Adrenal gland (tissue), 12 donors: ENCODE results near the gene DUSP14. TPM values are rescaled to one million over a fixed set of nuclear protein-coding genes. Genes with fewer than 3 reads are reported as not detected.
A peak's percentile ranks its signal among the peaks of the same experiment; 100 is the strongest.

Source experiments
- DNase-seq, 7 donors: peaks; one replicate each; pipeline ENCODE4 v3.0.0-alpha.2; 2019 to 2020
- H3K27ac ChIP-seq, 5 donors: fragments of 200-600 bp; sonication (generic) in 4 of 5; 1 replicate in 3 of 5; 2 replicates in 2 of 5; pipeline versions ENCODE4 v1.5.1 to v1.8.0; 2016 to 2020; ENCODE audit warnings: mild to moderate bottlenecking in 1 of 5
- H3K27me3 ChIP-seq: fragments of 200-600 bp; 2 replicates; pipeline ENCODE4 v1.8.0; 2021
- H3K36me3 ChIP-seq, 2 donors: fragments of 200-600 bp; replicated peaks in 1 of 2; 1 replicate in 1 of 2; 2 replicates in 1 of 2; pipeline versions ENCODE4 v1.5.1 to v1.8.0; 2018 to 2022
- H3K4me1 ChIP-seq, 2 donors: fragments of 200-600 bp; replicated peaks in 1 of 2; 1 replicate in 1 of 2; 2 replicates in 1 of 2; pipeline versions ENCODE4 v1.5.1 to v1.8.0; 2018 to 2021
- H3K4me3 ChIP-seq, 4 donors: fragments of 200-600 bp; sonication (generic) in 3 of 4; one replicate each; pipeline ENCODE4 v1.5.1; 2016 to 2018
- H3K9me3 ChIP-seq, 3 donors: fragments of 200-600 bp; sonication (generic) in 1 of 3; replicated peaks in 1 of 3; 1 replicate in 2 of 3; 2 replicates in 1 of 3; pipeline versions ENCODE4 v1.5.1 to v1.8.0; 2016 to 2021
- POLR2A ChIP-seq, 2 donors: fragments of 450-650 bp; IDR thresholded peaks; one replicate each; pipeline ENCODE4 v1.6.1; 2017; ENCODE audit warnings: antibody characterized with exemption in 2 of 2, mild to moderate bottlenecking in 2 of 2, moderate library complexity in 1 of 2
- WGBS, 4 donors: extraction: QIAGEN DNeasy Blood & Tissue Kit in 2 of 4; methylation state at CpG; one replicate each; pipeline versions ENCODE4 v1.1.5 to v1.1.7; 2013 to 2017; 5-methylcytosine and 5-hydroxymethylcytosine counted together
- intact Hi-C, 2 donors: fragments of 100-400 bp; cut with DNase I; formaldehyde crosslinking; loops; one replicate each; pipeline versions ENCODE4 v1.14.1 to v1.15.0; 2022 to 2023
- polyA plus RNA-seq, 3 donors: library from polyadenylated mRNA; stranded (reverse); fragments of 200-250 nt in 2 of 3; fragments of 350-450 nt in 1 of 3; fragmentation: Illumina TruSeq in 1 of 3; extraction: RNeasy Lipid Tissue Mini Kit (QIAGEN cat#74804) in 1 of 3; gene quantifications; one replicate each; pipeline ENCODE4 v1.2.3, GENCODE V29; 2013 to 2014
- total RNA-seq, 9 donors: library from RNA; depleted of rRNA in 4 of 9; stranded (reverse); fragments of >200 nt in 4 of 9; fragments of 120-200 nt in 1 of 9; fragmentation: NEBNext Ultra II Directional in 1 of 9; extraction: Animal tissue kit (Norgen Biotek cat#: 25700) in 1 of 9; gene quantifications; one replicate each; pipeline versions ENCODE4 v1.1.0 to v1.2.4, GENCODE V29; 2013 to 2023
- TF ChIP-seq, protein P1 (sequence below), 6 experiments: fragments of 450-650 bp in 4 of 6; fragments of 200-600 bp in 2 of 6; sonication (generic) in 1 of 6; IDR thresholded peaks; 1 replicate in 5 of 6; 2 replicates in 1 of 6; pipeline versions ENCODE4 v1.5.1 to v1.8.0; 2016 to 2021; ENCODE audit warnings: antibody characterized with exemption in 6 of 6, mild to moderate bottlenecking in 2 of 6, moderate library complexity in 1 of 6
- donor health status: healthy with polysubstance abuse.
- donor health status: Bipolar disorder and iron deficiency.
- donor health status: DM: yes; HTN: yes; CAD: no.
- donor health status: DM: no; HTN: no; CAD: no.
- donor health status: DM: no; HTN: no; CAD: no.
- donor health status: DM: yes; HTN: yes; CAD: no.

DUSP14 gene
- total and polyA plus RNA-seq, 12 donors: 7.2 to 66.2 (median 22.4) TPM

- WGBS, 4 donors: 75 to 86% (median 85%) methylated on average over 2 of the region's 2 CpGs
- intact Hi-C loops: no loop called here
- Histone ChIP-seq H3K4me1 (no peaks in the 10 kb centered on the region), H3K27me3 (no peaks in the 10 kb centered on the region), H3K27ac (no peak overlapping the region), H3K9me3 (no peaks in the 10 kb centered on the region), H3K36me3 (peaks cover 0 to 47% of the 10 kb centered on the region in 2 donors), H3K4me3 (no peak overlapping the region)
- TF ChIP-seq, protein P1, sequence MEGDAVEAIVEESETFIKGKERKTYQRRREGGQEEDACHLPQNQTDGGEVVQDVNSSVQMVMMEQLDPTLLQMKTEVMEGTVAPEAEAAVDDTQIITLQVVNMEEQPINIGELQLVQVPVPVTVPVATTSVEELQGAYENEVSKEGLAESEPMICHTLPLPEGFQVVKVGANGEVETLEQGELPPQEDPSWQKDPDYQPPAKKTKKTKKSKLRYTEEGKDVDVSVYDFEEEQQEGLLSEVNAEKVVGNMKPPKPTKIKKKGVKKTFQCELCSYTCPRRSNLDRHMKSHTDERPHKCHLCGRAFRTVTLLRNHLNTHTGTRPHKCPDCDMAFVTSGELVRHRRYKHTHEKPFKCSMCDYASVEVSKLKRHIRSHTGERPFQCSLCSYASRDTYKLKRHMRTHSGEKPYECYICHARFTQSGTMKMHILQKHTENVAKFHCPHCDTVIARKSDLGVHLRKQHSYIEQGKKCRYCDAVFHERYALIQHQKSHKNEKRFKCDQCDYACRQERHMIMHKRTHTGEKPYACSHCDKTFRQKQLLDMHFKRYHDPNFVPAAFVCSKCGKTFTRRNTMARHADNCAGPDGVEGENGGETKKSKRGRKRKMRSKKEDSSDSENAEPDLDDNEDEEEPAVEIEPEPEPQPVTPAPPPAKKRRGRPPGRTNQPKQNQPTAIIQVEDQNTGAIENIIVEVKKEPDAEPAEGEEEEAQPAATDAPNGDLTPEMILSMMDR (IDR thresholded peaks at IDR 0.05): no peak
- TF ChIP-seq POLR2A (IDR thresholded peaks at IDR 0.05): no peak
- no peak for DNase-seq
Measured at GRCh38 chr17:37478187-37478586, 11.5 kb upstream of the DUSP14 start.

DNA sequence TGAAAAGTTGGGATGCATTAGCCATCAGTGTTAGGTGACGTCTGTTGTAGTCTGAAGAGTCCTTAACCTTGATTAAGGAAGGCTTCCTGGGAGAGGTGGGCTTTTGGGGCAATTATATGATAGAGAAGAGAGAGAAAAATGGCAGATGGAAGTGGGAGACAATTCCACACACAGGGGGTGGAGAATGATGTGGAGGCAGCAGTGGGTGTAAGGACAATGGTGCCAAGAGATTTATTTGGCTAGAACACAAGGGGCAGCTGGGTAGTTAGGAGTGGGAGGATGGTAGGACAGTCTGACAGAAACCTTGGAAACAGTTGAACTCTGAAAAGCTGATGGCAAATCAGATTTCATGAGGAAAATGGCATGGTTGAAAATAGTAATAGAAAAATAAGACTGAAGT lies 10.7 kb upstream of the DUSP14 start:
- Histone ChIP-seq H3K4me3 (no peak overlapping the region), H3K4me1 (no peaks in the 10 kb centered on the region), H3K27me3 (no peaks in the 10 kb centered on the region), H3K9me3 (no peaks in the 10 kb centered on the region), H3K36me3 (peaks cover 0 to 38% of the 10 kb centered on the region in 2 donors), H3K27ac (no peak overlapping the region)
- WGBS, 4 donors: 88 to 100% (median 95%) methylated on average over 1 of the region's 1 CpG
- no peak for DNase-seq
- intact Hi-C loops: no loop called here
- TF ChIP-seq, protein P1 (IDR thresholded peaks at IDR 0.05): no peak
- TF ChIP-seq POLR2A (IDR thresholded peaks at IDR 0.05): no peak

GRCh38 chr17:37480427-37480826 lies 9.3 kb upstream of the DUSP14 start:
- Histone ChIP-seq H3K4me3 (no peak overlapping the region), H3K27ac (no peak overlapping the region), H3K27me3 (no peaks in the 10 kb centered on the region), H3K36me3 (peaks cover 0 to 25% of the 10 kb centered on the region in 2 donors), H3K4me1 (no peaks in the 10 kb centered on the region), H3K9me3 (no peaks in the 10 kb centered on the region)
- TF ChIP-seq, protein P1 (IDR thresholded peaks at IDR 0.05): no peak
- no peak for TF ChIP-seq POLR2A (IDR thresholded peaks at IDR 0.05)
- intact Hi-C loops: no loop called here
- DNase-seq: no peak
- 71 to 86% (median 78%) methylated on average over 2 of the region's 2 CpGs for WGBS, 4 donors

DNA sequence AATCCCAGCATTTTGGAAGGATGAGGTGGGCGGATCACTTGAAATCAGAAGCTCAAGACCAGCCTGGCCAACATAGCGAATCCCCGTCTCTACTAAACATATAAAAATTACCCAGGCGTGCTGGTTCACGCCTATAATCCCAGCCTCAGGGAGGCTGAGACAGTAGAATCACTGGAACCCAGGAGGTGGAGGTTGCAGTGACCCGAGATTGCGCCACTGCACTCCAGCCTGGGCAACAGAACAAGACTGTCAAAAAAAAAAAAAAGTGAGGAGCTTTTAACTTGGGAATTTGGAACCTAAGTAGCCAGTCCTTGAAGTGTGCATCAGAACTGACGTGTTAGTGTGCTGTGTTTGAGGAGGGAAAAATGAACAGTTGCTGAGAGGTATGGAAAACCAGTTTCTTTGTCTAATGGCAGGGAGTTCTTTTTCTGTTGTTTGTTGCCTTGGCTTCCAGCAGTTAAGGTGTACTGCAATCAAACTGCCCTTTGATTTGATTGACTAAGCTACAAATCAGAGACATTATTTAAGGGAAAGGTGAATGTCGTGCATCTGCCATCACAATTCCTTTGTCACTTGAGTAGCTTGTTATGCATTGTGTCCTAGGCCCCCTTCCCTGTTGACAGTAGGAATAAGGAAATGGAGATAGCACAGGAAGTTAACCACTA lies 8.6 kb upstream of the DUSP14 start:
- 75 to 86% (median 84%) methylated on average over 9 of the region's 9 CpGs for WGBS, 4 donors
- H3K27me3 ChIP-seq: no peaks in the 10 kb centered on the region
- no peak overlapping the region for H3K27ac ChIP-seq
- TF ChIP-seq POLR2A (IDR thresholded peaks at IDR 0.05): no peak
- TF ChIP-seq, protein P1 (IDR thresholded peaks at IDR 0.05): no peak
- H3K9me3 ChIP-seq: no peaks in the 10 kb centered on the region
- no peak overlapping the region for H3K4me3 ChIP-seq
- DNase-seq: peak in 4 of 7 donors; percentile 19 to 57 (median 47)
- H3K4me1 ChIP-seq: no peaks in the 10 kb centered on the region
- intact Hi-C loops: no loop called here
- H3K36me3 ChIP-seq: peaks cover 0 to 19% of the 10 kb centered on the region in 2 donors
